ENCODE data around the gene CLSTN2.

Gene CLSTN2

GRCh38 chr3:140073278-140074045 lies 138.5 kb downstream of the CLSTN2 start:
- no peak overlapping the region for H3K27ac ChIP-seq (ENCODE audit: low read length, poor library complexity, severe bottlenecking)
- no peak overlapping the region for H2BK15ac ChIP-seq (ENCODE audit: low read depth, poor library complexity, severe bottlenecking)
- H3K79me1 ChIP-seq (replicated peaks; ENCODE audit: low read length, poor library complexity, severe bottlenecking) = peaks cover 2% of the 10 kb centered on the region
- no peak overlapping the region for H3K23ac ChIP-seq (ENCODE audit: low read length in 2 of 2)
- H3K18ac ChIP-seq (ENCODE audit: low read depth in 1 of 2, low read length in 2 of 2) = no peak overlapping the region
- peaks cover 0 to 2% of the 10 kb centered on the region in 2 experiments for H3K27me3 ChIP-seq (ENCODE audit: control insufficient read depth in 1 of 2, insufficient read depth in 1 of 2, low read length in 2 of 2)
- peaks cover 0 to 2% of the 10 kb centered on the region in 2 experiments for H3K36me3 ChIP-seq (ENCODE audit: control insufficient read depth in 1 of 2, insufficient read depth in 2 of 2, low read depth in 1 of 2, low read length in 2 of 2)
- DNase-seq = no peak
- no peak overlapping the region for H2AFZ ChIP-seq (ENCODE audit: low read depth, low read length)
- H4K8ac ChIP-seq (ENCODE audit: low read length) = no peak overlapping the region
- H3K9me3 ChIP-seq (ENCODE audit: control insufficient read depth, low read length) = no peaks in the 10 kb centered on the region
- no peaks in the 10 kb centered on the region for H3K4me1 ChIP-seq (ENCODE audit: control insufficient read depth, insufficient read depth, low read depth, low read length)
- H3K4ac ChIP-seq (ENCODE audit: low read depth in 1 of 2, low read length in 2 of 2) = no peak overlapping the region
- no peak overlapping the region for H3K4me3 ChIP-seq (ENCODE audit: insufficient read depth in 1 of 2, low read depth in 1 of 2, low read length in 2 of 2)
- H3K9ac ChIP-seq (ENCODE audit: low read length) = no peak overlapping the region
- H2BK12ac ChIP-seq (ENCODE audit: low read length in 2 of 2) = no peak overlapping the region
- no peak overlapping the region for H4K91ac ChIP-seq (ENCODE audit: low read length)
- H3K14ac ChIP-seq (ENCODE audit: low read length in 2 of 2) = no peak overlapping the region
- H2AK5ac ChIP-seq (ENCODE audit: low read length, severe bottlenecking) = no peak overlapping the region
- no peak overlapping the region for H3K4me2 ChIP-seq (ENCODE audit: low read length, poor library complexity, severe bottlenecking)
- H2BK5ac ChIP-seq (ENCODE audit: low read depth, low read length, poor library complexity, severe bottlenecking) = no peak overlapping the region
- WGBS = 69% methylated on average over 3 of the region's 3 CpGs
- no peak overlapping the region for H2BK120ac ChIP-seq (ENCODE audit: low read depth, low read length)

GRCh38 chr3:140076552-140076951 lies 141.6 kb downstream of the CLSTN2 start:
- Histone ChIP-seq H3K4ac (ENCODE audit: low read depth in 1 of 2, low read length in 2 of 2) (no peak overlapping the region), H3K79me1 (replicated peaks; ENCODE audit: low read length, poor library complexity, severe bottlenecking) (peaks cover 3% of the 10 kb centered on the region), H3K4me2 (ENCODE audit: low read length, poor library complexity, severe bottlenecking) (no peak overlapping the region), H3K4me3 (ENCODE audit: insufficient read depth in 1 of 2, low read depth in 1 of 2, low read length in 2 of 2) (no peak overlapping the region), H2BK15ac (ENCODE audit: low read depth, poor library complexity, severe bottlenecking) (no peak overlapping the region), H2AFZ (ENCODE audit: low read depth, low read length) (no peak overlapping the region), H2BK5ac (ENCODE audit: low read depth, low read length, poor library complexity, severe bottlenecking) (no peak overlapping the region), H4K91ac (ENCODE audit: low read length) (no peak overlapping the region), H3K27ac (ENCODE audit: low read length, poor library complexity, severe bottlenecking) (no peak overlapping the region), H3K36me3 (ENCODE audit: control insufficient read depth in 1 of 2, insufficient read depth in 2 of 2, low read depth in 1 of 2, low read length in 2 of 2) (peaks cover 0 to 5% of the 10 kb centered on the region in 2 experiments), H3K4me1 (ENCODE audit: control insufficient read depth, insufficient read depth, low read depth, low read length) (no peaks in the 10 kb centered on the region), H3K9ac (ENCODE audit: low read length) (no peak overlapping the region), H3K18ac (ENCODE audit: low read depth in 1 of 2, low read length in 2 of 2) (no peak overlapping the region), H3K23ac (ENCODE audit: low read length in 2 of 2) (no peak overlapping the region), H3K14ac (ENCODE audit: low read length in 2 of 2) (no peak overlapping the region), H2AK5ac (ENCODE audit: low read length, severe bottlenecking) (no peak overlapping the region), H2BK120ac (ENCODE audit: low read depth, low read length) (no peak overlapping the region), H4K8ac (ENCODE audit: low read length) (no peak overlapping the region), H3K9me3 (ENCODE audit: control insufficient read depth, low read length) (no peaks in the 10 kb centered on the region), H2BK12ac (ENCODE audit: low read length in 2 of 2) (no peak overlapping the region), H3K27me3 (ENCODE audit: control insufficient read depth in 1 of 2, insufficient read depth in 1 of 2, low read length in 2 of 2) (peaks cover 0 to 6% of the 10 kb centered on the region in 2 experiments)
- WGBS = 80% methylated on average over 2 of the region's 3 CpGs
- no peak for DNase-seq

GRCh38 chr3:140077406-140077805 lies 142.4 kb downstream of the CLSTN2 start:
- no peaks in the 10 kb centered on the region for H3K4me1 ChIP-seq (ENCODE audit: control insufficient read depth, insufficient read depth, low read depth, low read length)
- H3K4ac ChIP-seq (ENCODE audit: low read depth in 1 of 2, low read length in 2 of 2) = no peak overlapping the region
- no peak overlapping the region for H3K27ac ChIP-seq (ENCODE audit: low read length, poor library complexity, severe bottlenecking)
- H2BK15ac ChIP-seq (ENCODE audit: low read depth, poor library complexity, severe bottlenecking) = no peak overlapping the region
- DNase-seq = no peak
- WGBS = 93% methylated on average over 3 of the region's 3 CpGs
- no peak overlapping the region for H3K18ac ChIP-seq (ENCODE audit: low read depth in 1 of 2, low read length in 2 of 2)
- H3K9ac ChIP-seq (ENCODE audit: low read length) = no peak overlapping the region
- peaks cover 3% of the 10 kb centered on the region for H3K79me1 ChIP-seq (replicated peaks; ENCODE audit: low read length, poor library complexity, severe bottlenecking)
- no peak overlapping the region for H3K4me2 ChIP-seq (ENCODE audit: low read length, poor library complexity, severe bottlenecking)
- no peak overlapping the region for H4K8ac ChIP-seq (ENCODE audit: low read length)
- no peak overlapping the region for H2AFZ ChIP-seq (ENCODE audit: low read depth, low read length)
- H2BK5ac ChIP-seq (ENCODE audit: low read depth, low read length, poor library complexity, severe bottlenecking) = no peak overlapping the region
- H3K9me3 ChIP-seq (ENCODE audit: control insufficient read depth, low read length) = no peaks in the 10 kb centered on the region
- no peak overlapping the region for H3K14ac ChIP-seq (ENCODE audit: low read length in 2 of 2)
- no peak overlapping the region for H2BK12ac ChIP-seq (ENCODE audit: low read length in 2 of 2)
- peaks cover 0 to 12% of the 10 kb centered on the region in 2 experiments for H3K27me3 ChIP-seq (ENCODE audit: control insufficient read depth in 1 of 2, insufficient read depth in 1 of 2, low read length in 2 of 2)
- H3K4me3 ChIP-seq (ENCODE audit: insufficient read depth in 1 of 2, low read depth in 1 of 2, low read length in 2 of 2) = no peak overlapping the region
- H2BK120ac ChIP-seq (ENCODE audit: low read depth, low read length) = no peak overlapping the region
- H4K91ac ChIP-seq (ENCODE audit: low read length) = no peak overlapping the region
- H2AK5ac ChIP-seq (ENCODE audit: low read length, severe bottlenecking) = no peak overlapping the region
- peaks cover 0 to 5% of the 10 kb centered on the region in 2 experiments for H3K36me3 ChIP-seq (ENCODE audit: control insufficient read depth in 1 of 2, insufficient read depth in 2 of 2, low read depth in 1 of 2, low read length in 2 of 2)
- no peak overlapping the region for H3K23ac ChIP-seq (ENCODE audit: low read length in 2 of 2)

- Histone ChIP-seq H3K27ac (ENCODE audit: low read length, poor library complexity, severe bottlenecking) (no peak overlapping the region), H2AK5ac (ENCODE audit: low read length, severe bottlenecking) (no peak overlapping the region), H4K8ac (ENCODE audit: low read length) (no peak overlapping the region), H3K36me3 (ENCODE audit: control insufficient read depth in 1 of 2, insufficient read depth in 2 of 2, low read depth in 1 of 2, low read length in 2 of 2) (peaks cover 0 to 4% of the 10 kb centered on the region in 2 experiments), H3K27me3 (ENCODE audit: control insufficient read depth in 1 of 2, insufficient read depth in 1 of 2, low read length in 2 of 2) (peaks cover 0 to 20% of the 10 kb centered on the region in 2 experiments), H3K18ac (ENCODE audit: low read depth in 1 of 2, low read length in 2 of 2) (no peak overlapping the region), H3K23ac (ENCODE audit: low read length in 2 of 2) (no peak overlapping the region), H4K91ac (ENCODE audit: low read length) (no peak overlapping the region), H2BK12ac (ENCODE audit: low read length in 2 of 2) (no peak overlapping the region), H3K4ac (ENCODE audit: low read depth in 1 of 2, low read length in 2 of 2) (no peak overlapping the region), H3K9me3 (ENCODE audit: control insufficient read depth, low read length) (no peaks in the 10 kb centered on the region), H3K4me3 (ENCODE audit: insufficient read depth in 1 of 2, low read depth in 1 of 2, low read length in 2 of 2) (no peak overlapping the region), H2BK5ac (ENCODE audit: low read depth, low read length, poor library complexity, severe bottlenecking) (no peak overlapping the region), H2AFZ (ENCODE audit: low read depth, low read length) (no peak overlapping the region), H3K79me1 (replicated peaks; ENCODE audit: low read length, poor library complexity, severe bottlenecking) (peaks cover 3% of the 10 kb centered on the region), H3K4me2 (ENCODE audit: low read length, poor library complexity, severe bottlenecking) (no peak overlapping the region), H3K14ac (ENCODE audit: low read length in 2 of 2) (no peak overlapping the region), H2BK15ac (ENCODE audit: low read depth, poor library complexity, severe bottlenecking) (no peak overlapping the region), H2BK120ac (ENCODE audit: low read depth, low read length) (no peak overlapping the region), H3K9ac (ENCODE audit: low read length) (no peak overlapping the region), H3K4me1 (ENCODE audit: control insufficient read depth, insufficient read depth, low read depth, low read length) (no peaks in the 10 kb centered on the region)
- WGBS = 67% methylated on average over 4 of the region's 4 CpGs
- no peak for DNase-seq
These were observed 143.4 kb downstream of the CLSTN2 start for GRCh38 chr3:140078343-140078742.
